Measurements from ENCODE around the gene FERMT1.

FERMT1 gene, protein sequence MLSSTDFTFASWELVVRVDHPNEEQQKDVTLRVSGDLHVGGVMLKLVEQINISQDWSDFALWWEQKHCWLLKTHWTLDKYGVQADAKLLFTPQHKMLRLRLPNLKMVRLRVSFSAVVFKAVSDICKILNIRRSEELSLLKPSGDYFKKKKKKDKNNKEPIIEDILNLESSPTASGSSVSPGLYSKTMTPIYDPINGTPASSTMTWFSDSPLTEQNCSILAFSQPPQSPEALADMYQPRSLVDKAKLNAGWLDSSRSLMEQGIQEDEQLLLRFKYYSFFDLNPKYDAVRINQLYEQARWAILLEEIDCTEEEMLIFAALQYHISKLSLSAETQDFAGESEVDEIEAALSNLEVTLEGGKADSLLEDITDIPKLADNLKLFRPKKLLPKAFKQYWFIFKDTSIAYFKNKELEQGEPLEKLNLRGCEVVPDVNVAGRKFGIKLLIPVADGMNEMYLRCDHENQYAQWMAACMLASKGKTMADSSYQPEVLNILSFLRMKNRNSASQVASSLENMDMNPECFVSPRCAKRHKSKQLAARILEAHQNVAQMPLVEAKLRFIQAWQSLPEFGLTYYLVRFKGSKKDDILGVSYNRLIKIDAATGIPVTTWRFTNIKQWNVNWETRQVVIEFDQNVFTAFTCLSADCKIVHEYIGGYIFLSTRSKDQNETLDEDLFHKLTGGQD

DNA sequence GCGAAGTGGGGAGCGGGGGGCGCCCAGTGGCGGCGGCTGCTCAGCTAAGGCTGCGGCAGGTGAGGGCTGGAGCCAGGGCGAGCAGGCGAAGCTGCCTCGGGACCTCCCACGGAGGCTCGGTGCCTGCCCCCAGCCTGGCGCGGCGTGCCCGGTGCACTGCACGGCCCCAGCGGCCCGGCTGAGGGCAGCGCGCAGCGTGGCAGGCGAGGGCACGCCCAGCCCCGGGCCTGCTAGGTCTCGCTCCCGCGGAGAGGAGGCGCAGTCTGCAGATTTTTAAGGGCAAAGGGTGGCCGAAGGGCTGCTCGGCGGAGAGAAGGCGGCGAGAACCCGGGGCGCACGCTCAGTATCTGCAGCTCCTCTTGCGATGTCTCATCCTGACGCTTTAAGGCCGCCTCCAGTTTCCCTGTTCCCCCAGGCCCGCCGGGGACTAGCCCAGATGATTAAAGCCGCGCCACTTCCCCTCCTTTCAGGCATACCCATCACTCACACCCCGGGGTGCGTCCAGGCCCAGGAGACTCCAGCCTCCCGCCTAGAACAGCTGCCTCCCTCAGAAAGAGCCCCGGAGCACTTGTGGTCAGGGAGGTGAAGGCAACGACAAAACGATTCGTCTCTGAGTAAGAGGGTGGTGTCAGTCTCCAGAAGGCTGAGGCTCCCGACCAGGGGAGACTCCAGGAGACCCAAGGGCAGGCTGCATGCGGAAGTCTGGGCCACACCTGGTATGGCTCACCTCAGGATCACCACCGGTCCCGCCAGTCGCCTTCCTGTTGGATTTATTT lies at the start of gene FERMT1:
TSS of gene FERMT1 (minus strand) at position 158 of the 776 bp plus-strand sequence. CDS start 3,476 bp downstream, outside the sequence.
- in situ Hi-C loops (cut with MboI; ENCODE audit: low pct_unique_long_range_greater_than_20kb, low sequenced_read_pairs) = no loop called here
- peak; percentile 85 for DNase-seq

DNA sequence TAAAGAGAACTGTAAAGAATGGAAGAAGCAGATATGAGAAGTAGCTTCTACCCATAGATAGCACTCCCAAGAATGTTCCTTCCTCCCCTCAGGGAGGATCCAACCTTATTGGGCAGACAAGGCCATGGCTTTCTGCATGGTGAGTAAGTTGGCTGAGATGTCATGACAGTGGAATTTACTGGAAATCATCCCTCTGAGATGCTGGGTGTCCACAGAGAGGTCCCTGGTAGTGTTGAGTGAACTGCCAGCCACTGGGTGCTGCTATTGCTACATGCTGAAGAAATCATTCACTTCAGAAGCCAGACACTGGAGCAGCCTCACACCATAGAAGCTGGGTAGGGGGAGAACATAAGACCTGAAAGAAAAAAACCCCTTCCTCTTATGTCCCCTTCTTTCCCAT lies 46.4 kb upstream of the FERMT1 start:
- DNase-seq = no peak
- in situ Hi-C loops (cut with MboI; ENCODE audit: low pct_unique_long_range_greater_than_20kb, low sequenced_read_pairs) = loop anchor here (25.0 kb wide), 1 partner anchor 93 kb away; no protein-coding TSS in a partner anchor

DNA sequence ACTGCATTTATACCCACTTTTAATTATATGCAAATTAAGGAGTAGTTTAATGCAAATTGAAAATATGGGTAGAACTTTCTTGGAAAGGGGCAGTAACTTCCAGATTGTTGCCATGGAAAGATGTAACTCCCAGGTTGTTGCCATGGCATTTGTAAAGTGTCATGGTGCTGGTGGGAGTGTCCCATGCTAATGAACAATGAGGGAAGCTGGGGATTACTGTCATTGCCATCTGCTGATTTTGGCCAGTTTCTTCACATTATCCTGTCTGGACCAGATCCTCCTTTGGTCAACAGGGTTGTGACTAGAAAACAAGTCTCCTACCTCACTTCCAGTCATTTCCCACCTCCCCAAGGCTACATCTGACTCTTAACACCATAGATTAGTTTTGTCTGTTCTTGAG lies 45.4 kb upstream of the FERMT1 start:
- in situ Hi-C loops (cut with MboI; ENCODE audit: low pct_unique_long_range_greater_than_20kb, low sequenced_read_pairs) = loop anchor here (25.0 kb wide), 1 partner anchor 94 kb away; no protein-coding TSS in a partner anchor
- no peak for DNase-seq

DNA sequence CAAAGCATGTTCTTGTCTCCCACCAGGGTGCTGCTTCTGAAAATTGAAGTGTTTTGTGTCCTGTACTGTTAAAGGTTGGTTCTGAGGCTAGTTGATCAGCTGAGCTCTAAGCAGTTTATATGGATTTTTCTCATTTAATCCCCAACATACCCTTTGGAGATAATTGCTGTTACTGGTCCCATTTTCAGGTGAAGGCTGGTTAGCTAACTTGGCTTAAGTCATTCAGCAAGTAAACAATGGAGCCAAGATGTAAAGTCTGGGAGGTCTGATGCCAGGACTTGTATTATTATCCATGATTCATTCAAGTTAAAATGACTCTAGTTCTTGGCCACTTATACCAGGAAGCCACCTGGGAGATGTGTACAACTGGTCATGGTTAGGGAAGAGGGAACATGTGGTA lies 42.5 kb upstream of the FERMT1 start:
- DNase-seq = no peak

DNA sequence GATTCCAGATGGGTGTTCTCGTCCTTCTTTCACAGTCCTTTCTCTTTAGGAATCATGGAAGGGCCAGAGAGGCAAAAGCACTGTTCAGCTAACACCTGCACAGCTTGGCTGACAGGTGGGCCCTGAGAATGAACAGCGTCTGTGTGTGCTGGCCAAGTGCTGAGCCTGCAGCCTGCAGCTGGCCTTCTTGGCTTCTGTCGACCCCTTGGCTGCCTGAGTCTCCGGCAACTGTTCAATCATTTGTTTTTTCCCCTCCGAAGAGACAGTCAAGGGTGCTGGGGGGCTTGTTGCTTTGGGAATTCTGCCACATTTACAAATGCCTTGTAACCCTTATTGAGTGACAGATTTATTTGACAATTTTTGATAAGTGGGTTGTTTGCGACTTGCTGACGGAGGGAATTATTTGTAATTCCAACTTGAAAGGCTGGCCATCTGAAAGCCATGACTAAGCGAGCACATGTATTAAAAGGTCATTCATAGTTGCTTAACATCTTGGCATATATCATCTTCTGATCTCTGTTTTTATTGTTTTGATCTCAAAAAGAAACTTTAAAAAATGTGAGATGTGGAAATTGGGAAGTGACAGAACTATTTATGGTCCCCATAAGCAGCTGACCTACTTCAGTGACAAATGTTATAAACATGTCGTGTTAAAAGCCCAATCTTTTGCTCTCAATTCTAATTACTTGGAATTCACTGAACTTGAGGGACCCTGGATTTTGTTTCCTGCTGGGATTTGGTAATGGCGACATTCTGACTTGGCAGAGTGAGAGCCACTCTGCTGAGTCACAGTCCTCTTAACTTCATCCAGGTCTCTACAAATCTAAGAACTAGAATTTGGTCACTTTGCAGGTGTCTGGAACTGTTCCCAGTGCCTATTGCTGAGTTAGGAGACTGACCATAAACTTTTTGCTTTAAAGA lies 41.9 kb upstream of the FERMT1 start:
- in situ Hi-C loops (cut with MboI; ENCODE audit: low pct_unique_long_range_greater_than_20kb, low sequenced_read_pairs) = loop anchor here (25.0 kb wide), 1 partner anchor 98 kb away; no protein-coding TSS in a partner anchor
- DNase-seq = no peak

More for the DNA sequence above, 42.5 kb upstream of the FERMT1 start:
- in situ Hi-C loops (cut with MboI; ENCODE audit: low pct_unique_long_range_greater_than_20kb, low sequenced_read_pairs) = loop anchor here (25.0 kb wide), 1 partner anchor 97 kb away; no protein-coding TSS in a partner anchor

DNA sequence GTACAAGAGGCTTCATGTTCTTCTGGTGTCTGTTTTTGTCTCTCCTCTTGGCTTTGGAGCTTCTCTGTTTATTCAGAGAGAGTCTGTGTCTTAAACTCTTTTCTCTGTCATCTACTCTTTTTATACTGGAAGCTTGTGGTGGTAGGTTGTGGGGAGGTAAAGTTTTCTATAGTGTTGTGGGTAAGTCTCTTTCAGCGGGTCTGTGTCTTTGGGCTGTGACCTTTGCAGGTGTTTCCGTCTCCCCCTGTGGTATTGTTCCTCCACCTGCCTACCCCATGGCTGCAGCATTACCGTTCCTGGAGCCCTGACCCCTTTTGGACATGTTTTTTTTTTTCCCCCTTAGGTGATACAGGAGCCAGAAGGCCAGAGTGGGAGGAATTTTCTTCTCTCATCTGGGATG lies 37.9 kb upstream of the FERMT1 start:
- in situ Hi-C loops (cut with MboI; ENCODE audit: low pct_unique_long_range_greater_than_20kb, low sequenced_read_pairs) = loop anchor here (25.0 kb wide), 1 partner anchor 102 kb away; no protein-coding TSS in a partner anchor

DNA sequence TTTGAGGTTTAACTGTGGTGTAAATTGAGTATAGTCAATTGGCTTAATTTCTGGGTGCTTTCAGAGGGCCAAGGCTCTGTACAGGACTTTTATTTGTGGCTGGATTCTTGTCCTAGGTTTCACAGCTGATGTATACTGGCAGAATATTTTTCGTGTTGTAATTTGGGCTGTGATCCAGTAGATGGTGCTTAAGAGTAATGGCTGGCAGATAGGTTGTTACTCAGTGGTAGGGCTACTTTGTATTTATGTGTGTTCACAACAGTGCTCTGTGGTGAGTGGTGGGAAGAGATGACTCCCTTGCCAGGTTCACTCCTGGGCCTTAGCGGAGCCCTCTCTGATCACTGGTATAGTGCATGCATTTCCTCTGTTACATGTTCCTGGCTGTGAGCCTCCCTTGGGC lies 34.5 kb upstream of the FERMT1 start:
- peak; percentile 36 for DNase-seq

More for the DNA sequence above, 37.9 kb upstream of the FERMT1 start:
- DNase-seq = no peak

DNA sequence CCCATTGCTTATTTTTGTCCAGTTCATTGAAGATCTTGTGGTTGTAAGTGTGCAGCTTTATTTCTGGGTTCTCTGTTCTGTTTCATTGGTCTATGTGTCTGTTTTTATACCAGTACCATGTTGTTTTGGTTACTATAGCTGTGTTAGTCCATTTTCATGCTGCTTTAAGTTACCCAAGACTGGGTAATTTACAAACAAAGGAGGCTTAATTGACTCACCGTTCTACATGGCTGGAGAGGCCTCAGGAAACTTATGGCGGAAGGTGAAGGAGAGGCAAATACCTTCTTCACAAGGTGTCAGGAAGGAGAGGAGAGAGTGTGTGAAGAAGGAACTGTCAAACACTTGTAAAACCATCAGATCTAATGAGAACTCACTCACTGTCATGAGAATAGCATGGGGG lies 29.9 kb upstream of the FERMT1 start:
- no peak for DNase-seq
- in situ Hi-C loops (cut with MboI; ENCODE audit: low pct_unique_long_range_greater_than_20kb, low sequenced_read_pairs) = loop anchor here (25.0 kb wide), 1 partner anchor 110 kb away; no protein-coding TSS in a partner anchor

More for the DNA sequence above, 34.5 kb upstream of the FERMT1 start:
- in situ Hi-C loops (cut with MboI; ENCODE audit: low pct_unique_long_range_greater_than_20kb, low sequenced_read_pairs) = loop anchor here (25.0 kb wide), 1 partner anchor 105 kb away; no protein-coding TSS in a partner anchor

DNA sequence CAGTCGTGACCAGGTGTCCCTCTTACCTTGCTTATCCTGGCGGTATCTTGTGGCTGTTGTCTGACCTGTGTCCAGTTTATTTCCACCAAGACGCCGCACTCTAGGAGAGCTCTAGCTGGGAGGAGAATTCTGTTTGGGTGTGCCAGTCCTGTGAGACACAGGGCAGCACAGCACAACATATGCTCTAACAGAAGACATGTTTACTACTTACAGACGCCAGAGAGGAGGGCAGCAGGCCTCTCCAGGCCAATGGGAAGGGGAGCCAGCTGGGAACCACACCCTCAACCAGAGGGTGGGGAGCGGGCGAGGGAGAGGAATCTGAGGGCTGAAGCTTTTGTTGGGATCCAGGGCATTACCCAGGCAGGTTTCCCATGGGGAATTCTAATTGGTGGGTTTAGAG lies 25.2 kb upstream of the FERMT1 start:
- no peak for DNase-seq
- in situ Hi-C loops (cut with MboI; ENCODE audit: low pct_unique_long_range_greater_than_20kb, low sequenced_read_pairs) = no loop called here

DNA sequence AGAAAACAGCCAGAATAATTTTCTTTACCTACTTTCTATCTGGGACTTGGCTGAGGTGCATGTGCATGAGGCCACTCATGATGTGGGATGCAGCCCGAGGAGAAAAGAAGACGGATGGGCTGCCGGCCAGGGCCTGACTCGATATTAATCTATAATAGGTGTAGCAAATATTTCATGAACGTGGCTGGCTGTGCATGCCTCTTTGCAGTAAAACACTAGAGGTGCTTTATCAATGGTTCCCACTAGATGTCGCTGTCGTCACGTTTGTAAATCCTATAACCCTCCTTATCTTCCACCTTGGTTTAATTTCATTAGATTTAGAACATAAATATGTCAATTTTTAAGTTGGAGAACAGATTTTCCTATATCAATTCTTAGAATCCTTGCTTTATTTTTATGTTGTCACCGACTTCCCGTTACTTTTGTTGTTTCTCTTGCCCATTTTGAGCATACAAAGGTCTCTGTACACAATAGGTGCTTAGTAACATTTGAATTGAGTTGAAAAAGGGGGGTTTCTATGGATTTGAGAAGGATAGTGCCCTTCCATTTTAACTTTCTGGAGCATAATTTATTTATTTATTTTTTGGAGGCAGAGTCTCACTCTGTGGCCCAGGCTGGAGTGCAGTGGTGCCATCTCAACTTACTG lies 19.6 kb upstream of the FERMT1 start:
- in situ Hi-C loops (cut with MboI; ENCODE audit: low pct_unique_long_range_greater_than_20kb, low sequenced_read_pairs) = no loop called here
- peak; percentile 65 for DNase-seq

DNA sequence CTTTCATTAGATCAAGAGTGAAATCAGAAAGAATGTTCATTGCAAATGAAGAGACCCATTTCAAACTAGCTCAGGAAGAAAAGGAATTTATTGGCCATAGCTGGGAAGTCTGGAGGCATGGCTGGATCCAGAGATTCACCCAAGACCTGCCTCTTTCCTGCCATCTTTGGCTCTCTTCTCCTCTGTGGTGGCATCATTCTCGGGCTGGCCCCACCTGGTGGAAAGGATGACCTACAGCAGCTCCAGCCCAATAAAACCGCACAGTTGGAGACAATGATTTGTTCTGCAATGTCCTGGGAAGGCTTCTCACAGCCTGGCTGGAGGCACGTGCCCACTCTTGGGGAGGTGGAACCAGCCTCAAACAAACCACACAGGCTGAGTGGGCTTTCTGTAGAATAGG lies 18.1 kb upstream of the FERMT1 start:
- DNase-seq = peak; percentile 35
- in situ Hi-C loops (cut with MboI; ENCODE audit: low pct_unique_long_range_greater_than_20kb, low sequenced_read_pairs) = no loop called here

DNA sequence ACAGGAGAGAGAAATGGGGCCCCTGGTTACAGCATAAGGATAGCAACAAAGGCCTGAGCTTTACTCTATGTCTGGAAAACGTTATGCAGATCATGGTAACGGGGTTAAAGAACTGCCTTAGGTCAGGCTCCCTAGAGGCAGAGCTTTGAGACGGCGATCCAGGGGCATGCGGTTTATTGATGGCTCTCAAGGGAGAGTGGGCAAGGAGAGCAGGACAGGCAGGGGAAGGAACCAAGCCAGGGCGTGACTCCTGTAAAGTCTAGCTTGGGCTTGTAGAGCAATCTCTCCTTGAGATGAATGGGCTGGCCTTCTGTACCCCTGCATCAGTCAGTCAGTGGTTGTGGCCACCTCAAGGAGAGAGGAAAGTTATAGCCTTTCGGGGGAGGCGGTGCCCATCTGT lies 12.5 kb upstream of the FERMT1 start:
- in situ Hi-C loops (cut with MboI; ENCODE audit: low pct_unique_long_range_greater_than_20kb, low sequenced_read_pairs) = no loop called here
- no peak for DNase-seq

DNA sequence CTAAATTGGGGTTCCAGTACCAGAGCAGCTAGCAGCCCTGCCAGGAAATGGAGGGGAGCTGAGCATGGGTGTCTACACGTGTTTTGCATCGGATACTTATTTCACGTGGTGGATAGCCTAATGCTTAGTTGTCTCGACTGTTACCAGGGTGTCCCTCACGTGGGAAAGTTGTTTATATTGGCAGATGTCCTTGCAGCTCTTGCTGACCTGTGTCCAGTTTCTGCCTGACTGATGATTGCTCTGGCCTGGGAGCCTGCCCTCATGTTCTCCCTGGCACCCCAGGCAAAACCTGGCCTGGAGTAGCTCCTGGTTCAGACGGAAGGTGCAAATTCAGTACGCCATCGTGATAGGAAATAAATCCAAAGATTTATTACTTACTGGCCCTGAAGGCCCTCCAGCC lies 11.8 kb upstream of the FERMT1 start:
- in situ Hi-C loops (cut with MboI; ENCODE audit: low pct_unique_long_range_greater_than_20kb, low sequenced_read_pairs) = no loop called here
- DNase-seq = no peak

DNA sequence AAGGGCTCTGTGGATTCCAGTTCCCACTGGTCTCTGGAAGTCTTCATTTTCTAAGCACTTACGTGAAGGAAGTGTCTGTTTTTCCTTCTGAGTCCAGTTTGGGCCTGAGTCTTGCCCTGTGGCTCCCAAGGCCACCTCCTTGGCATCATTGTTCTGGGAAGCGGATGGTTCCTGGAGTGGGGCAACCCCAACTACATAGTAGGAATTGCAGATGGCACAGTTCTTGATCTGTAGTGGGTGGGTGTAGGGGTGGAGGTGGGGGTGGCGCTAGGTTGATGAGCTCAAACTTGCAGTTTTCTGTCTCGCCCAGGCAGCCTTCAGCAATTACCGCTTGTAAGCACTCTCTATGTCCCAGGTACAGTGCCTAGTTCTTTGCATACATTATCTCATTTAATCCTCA lies 7.2 kb upstream of the FERMT1 start:
- in situ Hi-C loops (cut with MboI; ENCODE audit: low pct_unique_long_range_greater_than_20kb, low sequenced_read_pairs) = no loop called here
- DNase-seq = no peak

DNA sequence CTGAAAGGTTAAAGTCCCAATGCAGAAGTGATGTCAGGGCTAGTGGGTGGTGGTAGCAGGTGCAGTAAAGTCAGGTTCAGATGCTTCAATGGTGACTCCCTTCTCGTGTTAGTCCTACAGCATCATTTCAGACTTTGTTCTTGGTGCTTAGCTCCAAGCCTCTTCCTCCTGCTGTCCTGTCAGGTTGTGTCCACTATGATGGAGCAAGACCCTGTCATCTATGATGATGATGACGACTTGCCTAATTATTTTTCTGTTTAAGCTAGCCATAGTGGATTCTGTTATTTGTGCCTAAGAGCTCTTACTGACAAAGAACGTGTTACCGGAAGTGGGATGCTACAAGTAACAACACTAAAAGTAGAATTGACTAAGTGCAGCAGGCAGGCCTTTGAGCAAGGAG lies 5.0 kb upstream of the FERMT1 start:
- DNase-seq = no peak
- in situ Hi-C loops (cut with MboI; ENCODE audit: low pct_unique_long_range_greater_than_20kb, low sequenced_read_pairs) = no loop called here

DNA sequence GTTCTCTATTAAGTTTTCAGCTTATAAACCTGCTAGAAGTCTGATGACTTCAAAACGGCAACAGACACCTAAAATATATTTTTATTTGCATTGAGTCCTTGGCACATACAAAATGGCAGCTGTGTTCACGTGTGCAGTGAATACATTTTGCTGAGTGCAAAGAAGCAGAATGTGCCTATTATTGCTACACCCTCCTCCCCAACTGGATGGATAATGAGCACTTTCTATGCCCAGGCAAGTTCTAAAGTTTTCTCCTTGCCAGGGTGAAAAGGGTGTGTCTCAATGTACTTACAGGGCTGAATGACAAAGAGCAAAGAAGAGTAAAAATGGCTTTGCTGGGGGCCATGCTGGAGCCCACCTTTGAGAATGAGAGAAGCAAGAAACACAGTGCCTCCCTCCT lies 4.0 kb upstream of the FERMT1 start:
- in situ Hi-C loops (cut with MboI; ENCODE audit: low pct_unique_long_range_greater_than_20kb, low sequenced_read_pairs) = no loop called here
- DNase-seq = no peak

DNA sequence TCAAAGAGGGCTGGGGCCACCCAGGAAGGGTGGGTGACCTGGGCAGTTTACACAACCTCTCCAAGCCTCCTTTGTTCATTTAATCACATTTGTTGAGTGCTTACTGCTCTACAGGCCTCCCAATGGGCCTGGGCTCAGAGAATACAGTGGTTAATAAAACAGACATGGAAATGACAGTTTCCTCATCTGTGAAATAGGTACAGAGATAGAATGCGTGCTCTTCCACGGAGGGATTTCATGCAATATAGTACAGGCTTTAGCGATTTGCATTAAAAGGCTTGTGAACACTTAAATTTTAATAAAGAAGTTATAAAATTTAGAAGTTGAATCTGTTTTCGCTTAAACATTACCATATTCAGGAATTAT lies 802 bp upstream of the FERMT1 start:
- DNase-seq = no peak

More for the DNA sequence above, 802 bp upstream of the FERMT1 start:
- in situ Hi-C loops (cut with MboI; ENCODE audit: low pct_unique_long_range_greater_than_20kb, low sequenced_read_pairs) = no loop called here
